GM12865 (cell line): ENCODE data around the gene TPM3.
"Not testable (repeated sequence)": the region's sequence is repeated elsewhere in the genome, so short reads cannot be mapped to it uniquely, and the experiment has no call there.

Source experiments
- DNase-seq: peaks from one replicate; pipeline ENCODE4 v3.0.0; 2010; ENCODE audit warnings: low read depth
- H3K4me3 ChIP-seq: 2 replicates; pipeline ENCODE4 v1.5.1; 2011; ENCODE audit warnings: mild to moderate bottlenecking, low read depth, low read length, control low read depth
- TF ChIP-seq, protein P1 (sequence below): IDR thresholded peaks from 2 replicates; pipeline ENCODE4 v1.5.1; 2011; ENCODE audit warnings: low read length, control low read depth, low read depth, inconsistent platforms; ENCODE audit not compliant: insufficient read depth; ENCODE audit errors: missing control alignments

Gene TPM3

GRCh38 chr1:154219541-154219940 lies 27.6 kb upstream of the TPM3 start:
- peak; percentile 34 for DNase-seq
- TF ChIP-seq, protein P1, sequence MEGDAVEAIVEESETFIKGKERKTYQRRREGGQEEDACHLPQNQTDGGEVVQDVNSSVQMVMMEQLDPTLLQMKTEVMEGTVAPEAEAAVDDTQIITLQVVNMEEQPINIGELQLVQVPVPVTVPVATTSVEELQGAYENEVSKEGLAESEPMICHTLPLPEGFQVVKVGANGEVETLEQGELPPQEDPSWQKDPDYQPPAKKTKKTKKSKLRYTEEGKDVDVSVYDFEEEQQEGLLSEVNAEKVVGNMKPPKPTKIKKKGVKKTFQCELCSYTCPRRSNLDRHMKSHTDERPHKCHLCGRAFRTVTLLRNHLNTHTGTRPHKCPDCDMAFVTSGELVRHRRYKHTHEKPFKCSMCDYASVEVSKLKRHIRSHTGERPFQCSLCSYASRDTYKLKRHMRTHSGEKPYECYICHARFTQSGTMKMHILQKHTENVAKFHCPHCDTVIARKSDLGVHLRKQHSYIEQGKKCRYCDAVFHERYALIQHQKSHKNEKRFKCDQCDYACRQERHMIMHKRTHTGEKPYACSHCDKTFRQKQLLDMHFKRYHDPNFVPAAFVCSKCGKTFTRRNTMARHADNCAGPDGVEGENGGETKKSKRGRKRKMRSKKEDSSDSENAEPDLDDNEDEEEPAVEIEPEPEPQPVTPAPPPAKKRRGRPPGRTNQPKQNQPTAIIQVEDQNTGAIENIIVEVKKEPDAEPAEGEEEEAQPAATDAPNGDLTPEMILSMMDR = no peak
- peak overlapping the region; percentile 85 for H3K4me3 ChIP-seq

DNA sequence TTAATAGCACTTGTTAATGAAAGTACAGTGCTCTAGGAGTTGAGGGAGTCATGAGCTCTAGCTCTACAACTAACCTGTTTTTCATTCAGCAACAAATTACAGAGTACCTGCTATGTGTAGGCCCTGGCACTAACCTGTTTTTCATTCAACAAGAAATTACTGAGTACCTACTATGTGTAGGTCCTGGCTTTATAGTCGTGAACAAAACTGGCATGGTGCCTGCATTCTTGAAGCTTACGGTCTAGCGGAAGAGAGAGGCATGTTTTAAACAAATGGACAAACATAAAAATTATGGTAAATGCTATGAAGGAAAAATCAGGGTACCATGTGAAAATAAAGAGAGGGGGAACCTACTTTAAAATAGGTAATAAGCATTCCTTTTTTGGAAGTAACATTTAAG lies 26.6 kb upstream of the TPM3 start:
- peak overlapping the region; percentile 85 for H3K4me3 ChIP-seq
- TF ChIP-seq, protein P1 = no peak
- DNase-seq = no peak

DNA sequence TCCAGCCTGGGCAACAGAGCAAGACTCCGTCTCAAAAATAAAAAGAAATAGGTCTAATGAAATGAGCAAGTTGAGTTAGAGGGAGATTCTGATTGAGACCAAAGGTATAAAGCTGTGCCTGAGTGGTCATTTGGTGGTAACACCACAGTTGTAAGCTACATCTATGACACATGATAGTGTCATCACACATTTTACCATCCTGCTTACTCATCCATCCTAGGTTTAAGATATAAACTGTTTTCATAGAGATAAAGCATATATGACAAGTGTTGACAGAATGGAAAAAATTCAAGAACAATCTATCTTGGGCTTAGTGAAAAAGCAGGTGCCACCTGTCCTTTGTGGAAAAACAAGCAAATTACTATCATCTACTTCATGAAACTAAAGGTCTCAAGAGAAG lies 21.4 kb upstream of the TPM3 start:
- no peak for DNase-seq
- H3K4me3 ChIP-seq = no peak overlapping the region
- TF ChIP-seq, protein P1 = no peak

- no peak for DNase-seq
- no peak overlapping the region for H3K4me3 ChIP-seq
- TF ChIP-seq, protein P1 = no peak
Observed at GRCh38 chr1:154212083-154212482, 20.2 kb upstream of the TPM3 start.

GRCh38 chr1:154208677-154209388 lies 16.9 kb upstream of the TPM3 start:
- no peak for DNase-seq
- H3K4me3 ChIP-seq = no peak overlapping the region

GRCh38 chr1:154207262-154207661 lies 15.4 kb upstream of the TPM3 start:
- no peak for DNase-seq
- TF ChIP-seq, protein P1 = no peak
- no peak overlapping the region for H3K4me3 ChIP-seq

More at GRCh38 chr1:154208677-154209388, 16.9 kb upstream of the TPM3 start:
- TF ChIP-seq, protein P1 = no peak

- TF ChIP-seq, protein P1 = no peak
- DNase-seq = no peak
- H3K4me3 ChIP-seq = no peak within 1 kb of the TSS
Observed at GRCh38 chr1:154206196-154206595, 14.3 kb upstream of the TPM3 start, which contains the start of gene CFAP141. CFAP141 (minus strand) TSS chr1:154206333; CDS start chr1:154206307, 26 bp downstream.

DNA sequence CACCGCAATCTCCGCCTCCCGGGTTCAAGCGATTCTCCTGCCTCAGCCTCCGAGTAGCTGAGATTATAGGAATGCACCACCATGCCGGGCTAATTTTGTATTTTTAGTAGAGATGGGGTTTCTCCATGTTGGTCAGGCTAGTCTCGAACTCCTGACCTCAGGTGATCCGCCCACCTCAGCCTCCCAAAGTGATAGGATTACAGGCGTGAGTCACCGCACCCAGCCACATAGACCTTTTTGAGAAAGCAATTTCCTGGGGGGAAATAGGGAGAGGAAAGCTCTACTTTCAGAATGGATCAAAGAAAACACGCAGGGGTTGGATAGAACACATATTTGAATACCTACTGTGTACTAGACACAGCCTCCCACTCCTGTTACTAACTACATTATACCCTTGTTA lies 13.9 kb upstream of the TPM3 start:
- H3K4me3 ChIP-seq, DNase-seq: not testable (repeated sequence)
